SU-DHL-6 (cell line): ENCODE measurements around the gene SCD5.

Experiments
- CTCF ChIP-seq: fragments of 200-600 bp; sonication (generic); IDR thresholded peaks from one replicate; pipeline ENCODE4 v1.5.1; 2017; ENCODE audit warnings: antibody characterized with exemption, mild to moderate bottlenecking, low read length, moderate library complexity; ENCODE audit not compliant: insufficient read depth, poor library complexity, severe bottlenecking
- EZH2phosphoT487 ChIP-seq: fragments of 200-600 bp; sonication (generic), shearing (Covaris generic); conservative IDR thresholded peaks from 2 replicates; pipeline ENCODE4 v1.6.1; 2018; ENCODE audit warnings: mild to moderate bottlenecking, antibody characterized with exemption, low read length, moderate library complexity, mixed read lengths

GRCh38 chr4:82629238-82630000, 169.2 kb downstream of the SCD5 start:
- TF ChIP-seq CTCF (no peak), EZH2phosphoT487 (no peak)
